ENCODE measurements around the gene FASLG. TPM values are rescaled to one million over a fixed set of nuclear protein-coding genes. Genes with fewer than 3 reads are reported as not detected.

FASLG gene
- total RNA-seq, 4 donors from 2014 or later, result not detected

DNA sequence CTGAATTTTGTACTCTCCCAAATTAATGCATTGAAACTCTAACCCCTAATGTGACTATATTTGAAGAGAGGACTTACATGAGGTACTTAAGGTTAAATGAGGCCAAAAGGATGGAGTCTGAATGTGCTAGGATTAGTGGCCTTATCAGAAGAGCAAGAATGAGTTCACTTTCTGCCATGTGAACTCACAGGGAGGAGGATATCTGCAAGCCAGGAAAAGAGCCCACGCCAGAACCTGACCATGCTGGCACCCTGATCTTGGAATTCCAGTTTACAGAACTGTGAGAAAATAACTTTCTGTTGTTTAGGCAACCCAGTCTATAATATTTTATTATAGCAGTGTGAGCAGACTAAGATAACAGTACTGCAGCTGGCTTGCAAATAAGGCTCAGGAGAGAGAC, 12.2 kb upstream of the FASLG start:
- TF ChIP-seq, protein P1, sequence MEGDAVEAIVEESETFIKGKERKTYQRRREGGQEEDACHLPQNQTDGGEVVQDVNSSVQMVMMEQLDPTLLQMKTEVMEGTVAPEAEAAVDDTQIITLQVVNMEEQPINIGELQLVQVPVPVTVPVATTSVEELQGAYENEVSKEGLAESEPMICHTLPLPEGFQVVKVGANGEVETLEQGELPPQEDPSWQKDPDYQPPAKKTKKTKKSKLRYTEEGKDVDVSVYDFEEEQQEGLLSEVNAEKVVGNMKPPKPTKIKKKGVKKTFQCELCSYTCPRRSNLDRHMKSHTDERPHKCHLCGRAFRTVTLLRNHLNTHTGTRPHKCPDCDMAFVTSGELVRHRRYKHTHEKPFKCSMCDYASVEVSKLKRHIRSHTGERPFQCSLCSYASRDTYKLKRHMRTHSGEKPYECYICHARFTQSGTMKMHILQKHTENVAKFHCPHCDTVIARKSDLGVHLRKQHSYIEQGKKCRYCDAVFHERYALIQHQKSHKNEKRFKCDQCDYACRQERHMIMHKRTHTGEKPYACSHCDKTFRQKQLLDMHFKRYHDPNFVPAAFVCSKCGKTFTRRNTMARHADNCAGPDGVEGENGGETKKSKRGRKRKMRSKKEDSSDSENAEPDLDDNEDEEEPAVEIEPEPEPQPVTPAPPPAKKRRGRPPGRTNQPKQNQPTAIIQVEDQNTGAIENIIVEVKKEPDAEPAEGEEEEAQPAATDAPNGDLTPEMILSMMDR (IDR thresholded peaks at IDR 0.05; ENCODE audit: low read depth), result no peak

- TF ChIP-seq, protein P1 (IDR thresholded peaks at IDR 0.05; ENCODE audit: low read depth), result no peak
Measured at GRCh38 chr1:172647110-172647564, 11.8 kb upstream of the FASLG start.

DNA sequence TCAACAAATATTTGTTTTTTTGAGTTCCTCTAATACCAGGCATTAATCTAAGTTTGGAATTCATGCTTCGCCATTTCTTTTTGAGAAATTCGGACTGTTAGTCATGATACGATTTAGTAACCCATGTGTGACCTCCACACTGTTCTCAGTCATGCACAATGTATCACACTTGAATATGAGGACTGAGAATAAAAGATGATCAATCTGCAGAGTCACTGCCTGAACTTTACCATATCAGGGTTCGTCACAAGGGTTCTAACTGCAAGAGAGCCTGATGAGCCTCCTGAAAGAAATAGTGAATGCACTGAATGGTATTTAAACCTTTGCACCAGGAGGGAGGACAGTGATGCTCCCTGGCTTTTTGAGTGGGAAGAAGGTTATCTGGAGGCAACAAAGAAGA, 10.9 kb upstream of the FASLG start:
- TF ChIP-seq, protein P1 (IDR thresholded peaks at IDR 0.05; ENCODE audit: low read depth), result no peak

- TF ChIP-seq, protein P1 (IDR thresholded peaks at IDR 0.05; ENCODE audit: low read depth), result no peak
Measured at GRCh38 chr1:172650474-172651193, 8.3 kb upstream of the FASLG start.

- TF ChIP-seq, protein P1 (IDR thresholded peaks at IDR 0.05; ENCODE audit: low read depth), result no peak
Measured at GRCh38 chr1:172653015-172653709, 5.7 kb upstream of the FASLG start.

GRCh38 chr1:172654535-172654934, 4.4 kb upstream of the FASLG start:
- TF ChIP-seq, protein P1 (IDR thresholded peaks at IDR 0.05; ENCODE audit: low read depth), result no peak

DNA sequence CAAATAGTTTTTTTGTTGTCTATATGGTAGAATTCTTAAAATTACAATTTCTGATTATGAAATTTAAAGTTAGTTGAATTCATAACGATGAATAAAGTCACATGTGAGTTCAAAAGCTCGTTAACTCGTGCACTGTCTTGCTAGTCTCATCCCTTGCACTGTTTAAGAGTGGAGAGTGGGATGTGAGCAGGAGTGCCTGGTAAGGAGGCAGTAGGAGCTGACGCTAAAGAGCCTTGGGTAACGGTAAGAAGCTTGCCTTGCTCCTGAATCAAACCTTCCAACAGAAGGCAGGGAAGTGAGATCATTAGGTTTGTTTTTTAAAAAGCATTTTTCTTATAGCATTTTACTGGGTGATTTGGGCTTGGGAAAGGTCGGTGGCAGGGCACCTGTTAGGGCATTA, 2.3 kb upstream of the FASLG start:
- TF ChIP-seq, protein P1 (IDR thresholded peaks at IDR 0.05; ENCODE audit: low read depth), result no peak
